ENCODE data around the gene R3HDM4.

R3HDM4 gene

GRCh38 chr19:872266-872951 lies 40.6 kb downstream of the R3HDM4 start:
- peak; percentile 75 for DNase-seq

DNA sequence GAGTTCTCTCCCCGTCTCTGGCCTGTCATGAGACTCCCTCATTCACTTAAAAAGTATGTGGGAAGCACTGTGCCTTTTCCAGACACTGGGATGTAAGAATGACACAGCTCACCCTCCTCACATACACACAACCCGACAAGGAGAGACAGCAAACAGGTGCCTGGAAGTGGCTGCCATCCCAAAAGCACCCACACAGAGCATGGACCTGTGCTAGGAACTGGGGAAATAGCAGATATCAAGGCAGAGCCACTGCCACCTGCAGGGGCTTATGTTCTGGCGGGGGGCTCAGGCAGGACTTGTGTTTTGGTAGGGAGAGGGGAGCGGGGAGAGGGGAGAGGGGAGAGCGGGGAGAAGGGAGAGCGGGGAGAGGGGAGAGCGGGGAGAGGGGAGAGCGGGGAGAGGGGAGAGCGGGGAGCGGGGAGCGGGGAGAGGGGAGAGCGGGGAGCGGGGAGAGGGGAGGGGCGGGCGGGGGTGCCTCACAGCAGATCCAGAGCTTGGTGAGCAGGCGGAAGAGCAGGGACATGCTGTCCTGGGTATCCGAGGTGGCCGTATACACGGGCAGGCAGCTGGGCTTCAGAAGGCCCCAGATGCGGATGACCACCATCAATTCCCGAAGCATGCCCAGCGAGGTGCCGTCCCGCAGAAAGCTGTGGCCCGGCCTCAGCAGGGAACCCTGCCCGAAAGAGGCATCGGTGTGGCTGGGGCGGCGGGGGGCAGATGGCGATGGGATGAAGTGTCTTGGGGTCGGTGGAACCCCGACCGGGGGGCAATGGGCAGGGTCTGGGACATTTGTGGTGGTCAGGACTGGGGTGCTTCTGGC lies 41.4 kb downstream of the R3HDM4 start:
- no peak for DNase-seq

- no peak for DNase-seq
These were observed 42.0 kb downstream of the R3HDM4 start for GRCh38 chr19:870963-871401.

DNA sequence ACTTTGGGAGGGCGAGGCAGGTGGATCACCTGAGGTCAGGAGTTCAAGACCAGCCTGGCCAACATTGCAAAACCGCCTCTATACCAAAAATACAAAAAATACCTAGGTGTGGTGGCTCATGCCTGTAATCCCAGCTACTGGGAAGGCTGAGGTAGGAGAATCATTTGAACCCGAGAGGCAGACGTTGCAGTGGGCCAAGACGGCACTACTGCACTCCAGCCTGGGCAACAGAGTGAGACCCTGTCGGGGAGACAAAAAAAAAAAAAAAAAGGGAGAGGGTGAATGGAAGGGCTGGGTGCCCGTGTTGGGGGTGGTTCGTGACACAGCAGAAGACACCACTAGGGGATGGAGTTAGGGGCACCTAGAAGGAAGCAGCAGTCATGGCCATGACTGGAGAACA lies 42.7 kb downstream of the R3HDM4 start:
- no peak for DNase-seq

- no peak for DNase-seq
These were observed 43.5 kb downstream of the R3HDM4 start for GRCh38 chr19:869245-870177.

- DNase-seq, result no peak
These were observed 44.4 kb downstream of the R3HDM4 start for GRCh38 chr19:868458-869244.

GRCh38 chr19:867855-868457 lies 45.1 kb downstream of the R3HDM4 start:
- no peak for DNase-seq

DNA sequence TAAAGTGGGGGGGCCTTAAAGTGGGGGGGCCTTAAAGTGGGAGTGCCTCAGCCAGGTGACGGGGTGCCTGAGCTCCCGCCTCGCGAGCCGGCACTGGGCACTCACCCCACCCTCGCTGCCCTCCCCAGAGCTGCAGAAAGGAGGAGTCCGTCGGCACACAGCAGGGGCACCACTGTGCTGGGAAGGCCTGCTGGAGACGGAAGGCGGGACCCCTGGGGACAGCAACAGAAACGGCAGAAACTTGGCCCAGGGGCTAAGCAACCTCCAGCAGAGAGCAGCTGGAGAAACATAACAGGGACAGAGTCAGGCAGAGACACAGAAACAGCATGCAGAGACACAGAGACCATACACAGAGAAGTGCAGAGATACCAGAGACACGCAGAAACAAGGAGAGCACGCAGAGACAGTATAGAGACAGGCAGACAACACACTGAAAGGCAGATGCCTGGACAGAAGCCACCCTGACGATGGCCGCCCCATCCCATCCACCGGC lies 45.7 kb downstream of the R3HDM4 start:
- DNase-seq, result no peak

DNA sequence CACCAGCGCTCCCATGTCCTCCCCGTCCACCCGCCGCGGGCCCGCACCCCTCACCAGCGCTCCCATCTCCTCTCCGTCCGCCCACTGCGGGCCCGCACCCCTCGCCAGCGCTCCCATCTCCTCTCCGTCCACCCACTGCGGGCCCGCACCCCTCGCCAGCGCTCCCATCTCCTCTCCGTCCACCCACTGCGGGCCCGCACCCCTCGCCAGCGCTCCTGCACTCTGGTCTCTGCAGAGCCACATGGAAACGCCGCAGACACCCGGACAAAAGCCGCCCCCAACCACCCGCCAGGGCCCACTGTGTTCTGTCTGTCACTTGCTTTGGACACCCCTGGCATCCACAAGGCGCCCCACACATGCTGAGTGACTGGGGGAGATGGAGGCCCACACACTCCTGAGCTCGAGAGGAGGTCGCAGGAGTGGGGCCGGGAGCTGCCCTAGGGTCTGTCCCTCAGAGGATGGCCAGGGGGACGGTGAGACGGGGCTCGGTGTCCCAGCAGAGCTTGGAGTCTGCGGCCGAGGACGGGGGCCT lies 46.2 kb downstream of the R3HDM4 start:
- DNase-seq, result no peak

- DNase-seq, result no peak
These were observed 49.8 kb downstream of the R3HDM4 start for GRCh38 chr19:863315-863620.

DNA sequence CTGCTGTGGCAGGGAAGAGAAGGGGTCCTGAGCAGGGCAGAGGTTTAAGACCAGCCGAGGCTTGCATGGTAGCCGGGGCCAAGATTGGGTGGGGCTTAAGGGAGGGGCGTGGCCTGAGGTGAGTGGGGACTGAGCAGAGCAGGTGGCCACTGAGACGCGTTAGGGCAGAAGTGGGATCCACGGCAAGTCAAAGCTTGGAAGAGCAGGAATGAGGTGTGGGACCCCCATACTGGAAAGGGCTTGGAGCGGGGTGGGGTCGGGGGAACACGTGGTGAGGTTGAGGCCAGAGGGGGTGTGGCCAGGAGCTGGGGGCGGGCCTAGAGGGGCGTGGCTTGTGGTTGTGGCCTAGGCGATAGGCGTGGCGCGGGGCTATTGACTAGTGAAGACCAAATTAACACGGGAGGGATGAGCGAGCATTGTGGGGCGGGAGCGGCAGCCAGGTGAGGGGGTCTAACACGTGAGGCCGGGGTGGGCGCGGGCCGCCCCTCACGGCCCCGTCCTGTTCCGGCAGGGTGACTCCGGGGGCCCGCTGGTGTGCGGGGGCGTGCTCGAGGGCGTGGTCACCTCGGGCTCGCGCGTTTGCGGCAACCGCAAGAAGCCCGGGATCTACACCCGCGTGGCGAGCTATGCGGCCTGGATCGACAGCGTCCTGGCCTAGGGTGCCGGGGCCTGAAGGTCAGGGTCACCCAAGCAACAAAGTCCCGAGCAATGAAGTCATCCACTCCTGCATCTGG lies 50.3 kb downstream of the R3HDM4 start:
- DNase-seq, result peak; percentile 70

DNA sequence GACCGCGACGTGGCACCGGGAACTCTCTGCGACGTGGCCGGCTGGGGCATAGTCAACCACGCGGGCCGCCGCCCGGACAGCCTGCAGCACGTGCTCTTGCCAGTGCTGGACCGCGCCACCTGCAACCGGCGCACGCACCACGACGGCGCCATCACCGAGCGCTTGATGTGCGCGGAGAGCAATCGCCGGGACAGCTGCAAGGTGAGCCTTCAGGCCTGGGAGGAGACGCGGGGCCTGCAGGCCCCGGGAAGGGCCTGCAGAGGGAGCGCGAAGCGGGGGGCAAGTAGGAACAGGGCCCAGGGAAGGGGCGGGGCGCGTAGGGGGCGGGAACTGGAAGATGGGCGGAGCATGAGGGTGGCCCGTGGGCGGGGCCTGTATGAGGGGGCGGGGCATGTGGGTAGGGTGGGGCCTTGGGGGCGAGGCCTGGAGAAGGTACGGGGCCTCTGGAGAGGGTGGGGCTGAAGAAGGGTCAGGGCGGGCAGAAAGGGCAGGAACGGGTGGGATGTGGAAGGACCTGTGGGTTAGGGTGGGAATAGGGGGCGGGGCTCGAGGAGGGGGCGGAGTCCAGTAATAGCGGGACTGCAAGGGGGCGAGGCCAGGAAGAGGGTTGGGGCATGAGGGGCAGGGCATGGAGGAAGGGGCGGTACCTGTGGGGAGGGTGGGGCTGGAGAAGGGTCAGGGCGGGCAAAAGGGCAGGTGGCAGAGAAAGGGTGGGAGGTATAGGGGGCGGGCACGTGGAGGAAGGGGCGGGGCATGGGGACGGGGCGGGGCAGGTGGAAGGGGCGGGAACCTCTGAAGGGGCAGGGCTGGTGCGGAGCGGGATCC lies 51.1 kb downstream of the R3HDM4 start:
- DNase-seq, result peak; percentile 62

GRCh38 chr19:861141-861755 lies 51.8 kb downstream of the R3HDM4 start:
- DNase-seq, result no peak

GRCh38 chr19:858868-859843 lies 53.9 kb downstream of the R3HDM4 start, which contains the start of gene CFD:
TSS of gene CFD (plus strand) at chr19:859664. CDS start at chr19:859690, 26 bp downstream.
- DNase-seq, result no peak

DNA sequence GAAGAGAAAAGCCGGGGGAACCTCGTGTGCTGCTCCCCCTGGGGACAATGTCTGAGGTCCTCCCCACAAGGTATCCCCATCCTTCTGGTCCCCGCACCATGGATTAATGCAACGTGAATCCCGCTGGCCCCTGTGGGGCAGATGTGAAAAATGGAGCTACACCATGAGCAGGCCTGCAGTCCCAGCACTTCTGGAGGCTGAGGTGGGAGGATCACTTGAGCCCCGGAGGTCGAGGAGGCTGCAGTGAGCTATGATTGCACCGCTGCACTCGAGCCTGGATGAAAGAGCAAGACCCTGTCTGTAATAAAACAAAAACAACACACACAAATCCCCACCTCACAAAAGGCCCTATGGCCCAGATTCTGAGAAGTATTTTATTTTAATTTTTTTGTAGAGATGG lies 54.7 kb downstream of the R3HDM4 start:
- DNase-seq, result no peak

- DNase-seq, result no peak
These were observed 57.4 kb downstream of the R3HDM4 start for GRCh38 chr19:855566-856120.

- no peak for DNase-seq
These were observed 57.9 kb downstream of the R3HDM4 start for GRCh38 chr19:855142-855541.

DNA sequence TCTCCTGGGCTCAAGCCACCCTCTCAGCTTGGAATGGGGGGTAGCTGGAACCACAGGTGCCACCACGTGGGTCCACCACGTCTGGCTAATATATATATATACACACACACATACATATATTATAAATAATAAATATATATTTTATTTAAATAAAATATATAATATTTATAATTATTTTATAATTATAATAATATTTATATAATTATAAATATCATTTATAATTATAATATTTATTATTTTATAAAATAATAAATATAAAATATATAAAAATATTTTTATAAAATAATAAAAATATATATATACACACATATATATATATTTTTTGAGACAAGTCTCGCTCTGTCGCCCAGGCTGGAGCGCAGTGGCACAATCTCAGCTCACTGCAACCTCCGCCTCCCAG lies 58.5 kb downstream of the R3HDM4 start:
- DNase-seq, result no peak

Measured in effector CD4-positive, alpha-beta T cell (primary cell).